H1 (cell line): ENCODE data around the gene HIVEP2. TPM values are rescaled to one million over a fixed set of nuclear protein-coding genes. Genes with fewer than 3 reads are reported as not detected.

Source experiments
- CEBPB ChIP-seq: IDR thresholded peaks from 2 replicates; pipeline ENCODE4 v1.6.1; 2012; ENCODE audit warnings: low read depth, low read length
- CHD1 ChIP-seq: IDR thresholded peaks from 2 replicates; pipeline ENCODE4 v1.6.1; 2012; ENCODE audit warnings: low read depth, low read length, improper control_type of control experiment
- KDM1A ChIP-seq: fragments of 200-600, 300-600 bp; sonication (generic); IDR thresholded peaks from 2 replicates; pipeline ENCODE4 v1.7.1; 2016; ENCODE audit warnings: mild to moderate bottlenecking, low read length, borderline replicate concordance
- SIRT6 ChIP-seq: IDR thresholded peaks from one replicate; pipeline ENCODE4 v1.7.1; 2012; ENCODE audit warnings: low read length, inconsistent platforms
- SIX5 ChIP-seq: IDR thresholded peaks from 2 replicates; pipeline ENCODE4 v1.6.1; 2011; ENCODE audit warnings: mild to moderate bottlenecking, low read depth, low read length
- SP1 ChIP-seq: IDR thresholded peaks from 2 replicates; pipeline ENCODE4 v1.6.1; 2011; ENCODE audit warnings: low read depth, low read length
- polyA plus RNA-seq, 7 experiments: library from polyadenylated mRNA; depleted of rRNA in 3 of 7; stranded (reverse) in 5 of 7; unstranded in 2 of 7; fragments of >200 nt in 5 of 7; fragments of 200-250 nt in 2 of 7; gene quantifications; 1 replicate in 5 of 7; 2 replicates in 1 of 7; 4 replicates in 1 of 7; pipeline versions ENCODE4 v1.2.1 to v1.2.3, GENCODE V29; 2011 to 2013; ENCODE audit warnings: missing spikeins in 2 of 7, mixed read lengths in 2 of 7
- total RNA-seq: library from RNA; stranded (reverse); fragmentation: NEBNext Ultra II Directional; extraction: Animal tissue kit (Norgen Biotek cat#: 25700); gene quantifications from 2 replicates; pipeline ENCODE4 v1.2.1, GENCODE V29; 2021
- TF ChIP-seq, protein P1 (sequence below), 3 experiments: IDR thresholded peaks; 1 replicate in 2 of 3; 2 replicates in 1 of 3; pipeline versions ENCODE4 v1.5.1 to v1.6.1; 2011; ENCODE audit warnings: low read length in 3 of 3, mild to moderate bottlenecking in 3 of 3, inconsistent platforms in 2 of 3, low read depth in 1 of 3, moderate library complexity in 1 of 3; ENCODE audit not compliant: insufficient read depth in 1 of 3; ENCODE audit errors: control extremely low read depth in 1 of 3

HIVEP2 gene
- total and polyA plus RNA-seq, 2 of the 8 experiments (the other 6 are each of a cell fraction or from before 2014, with no cell fraction given), result 2.2 to 6.1 TPM

- TF ChIP-seq CHD1 (no peak), SIRT6 (no peak), KDM1A (no peak), CEBPB (no peak), SIX5 (no peak), SP1 (no peak)
- TF ChIP-seq, protein P1, sequence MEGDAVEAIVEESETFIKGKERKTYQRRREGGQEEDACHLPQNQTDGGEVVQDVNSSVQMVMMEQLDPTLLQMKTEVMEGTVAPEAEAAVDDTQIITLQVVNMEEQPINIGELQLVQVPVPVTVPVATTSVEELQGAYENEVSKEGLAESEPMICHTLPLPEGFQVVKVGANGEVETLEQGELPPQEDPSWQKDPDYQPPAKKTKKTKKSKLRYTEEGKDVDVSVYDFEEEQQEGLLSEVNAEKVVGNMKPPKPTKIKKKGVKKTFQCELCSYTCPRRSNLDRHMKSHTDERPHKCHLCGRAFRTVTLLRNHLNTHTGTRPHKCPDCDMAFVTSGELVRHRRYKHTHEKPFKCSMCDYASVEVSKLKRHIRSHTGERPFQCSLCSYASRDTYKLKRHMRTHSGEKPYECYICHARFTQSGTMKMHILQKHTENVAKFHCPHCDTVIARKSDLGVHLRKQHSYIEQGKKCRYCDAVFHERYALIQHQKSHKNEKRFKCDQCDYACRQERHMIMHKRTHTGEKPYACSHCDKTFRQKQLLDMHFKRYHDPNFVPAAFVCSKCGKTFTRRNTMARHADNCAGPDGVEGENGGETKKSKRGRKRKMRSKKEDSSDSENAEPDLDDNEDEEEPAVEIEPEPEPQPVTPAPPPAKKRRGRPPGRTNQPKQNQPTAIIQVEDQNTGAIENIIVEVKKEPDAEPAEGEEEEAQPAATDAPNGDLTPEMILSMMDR (IDR thresholded peaks at IDR 0.05; ENCODE audit: control extremely low read depth in 1 of 3, insufficient read depth in 1 of 3, low read depth in 1 of 3, low read length in 3 of 3), result no peak
Measured at GRCh38 chr6:142839686-142840040, 105.3 kb downstream of the HIVEP2 start (continued).
